Pancreas (tissue), 10 donors: ENCODE measurements around the gene ABCC10. TPM values are rescaled to one million over a fixed set of nuclear protein-coding genes. Genes with fewer than 3 reads are reported as not detected.
"Not testable (repeated sequence)": the region's sequence is repeated elsewhere in the genome, so short reads cannot be mapped to it uniquely, and the experiment has no call there.

Experiments used
- ATAC-seq, 4 donors: fragments of 200-7000 bp; cut with Tn5 transposase; one replicate each; pipeline versions ENCODE4 v1.8.0 to v1.9.1; 2020; ENCODE audit warnings: mild to moderate bottlenecking in 4 of 4, moderate library complexity in 4 of 4
- DNase-seq, 6 donors: peaks; one replicate each; pipeline ENCODE4 v3.0.0-alpha.2; 2020
- FAIRE-seq: peaks from 2 replicates; lab custom pipeline; 2012; peaks lifted over from hg19 to GRCh38; lab: Jason Lieb, UNC
- H3K27ac ChIP-seq, 4 donors: fragments of 200-600 bp; sonication (generic); 1 replicate in 3 of 4; 2 replicates in 1 of 4; pipeline versions ENCODE4 v1.5.0 to v1.8.0; 2020
- H3K27me3 ChIP-seq, 4 donors: fragments of 200-600 bp; one replicate each; pipeline ENCODE4 v1.8.0; 2021
- H3K36me3 ChIP-seq, 3 donors: fragments of 200-600 bp; sonication (generic) in 1 of 3; one replicate each; pipeline versions ENCODE4 v1.5.0 to v1.8.0; 2020 to 2021
- H3K4me1 ChIP-seq, 3 donors: fragments of 200-600 bp; one replicate each; pipeline ENCODE4 v1.8.0; 2021
- H3K4me3 ChIP-seq, 4 donors: fragments of 200-600 bp; sonication (generic) in 2 of 4; one replicate each; pipeline versions ENCODE4 v1.5.0 to v1.8.0; 2020 to 2021
- H3K9me3 ChIP-seq, 4 donors: fragments of 200-600 bp; one replicate each; pipeline ENCODE4 v1.8.0; 2021
- CTCF ChIP-seq, 4 donors: fragments of 200-600 bp; sonication (generic) in 3 of 4; IDR thresholded peaks; one replicate each; pipeline versions ENCODE4 v1.5.0 to v1.8.0; 2021; ENCODE audit warnings: antibody characterized with exemption in 4 of 4
- WGBS, 2 donors: extraction: QIAGEN DNeasy Blood & Tissue Kit; methylation state at CpG; one replicate each; pipeline ENCODE4 v1.1.7; 2013; 5-methylcytosine and 5-hydroxymethylcytosine counted together
- intact Hi-C, 3 donors: fragments of 100-400 bp; cut with DNase I; formaldehyde crosslinking; loops; one replicate each; pipeline versions ENCODE4 v1.11.1 to v1.14.2; 2022
- polyA plus RNA-seq, 2 donors: library from polyadenylated mRNA; stranded (reverse); fragments of 200-250 nt; gene quantifications; one replicate each; pipeline ENCODE4 v1.2.3, GENCODE V29; 2013
- total RNA-seq, 6 donors: library from RNA; stranded (reverse); fragmentation: NEBNext Ultra II Directional in 4 of 6; extraction: Animal tissue kit (Norgen Biotek cat#: 25700) in 4 of 6; gene quantifications; one replicate each; pipeline versions ENCODE4 v1.2.1 to v1.2.4, GENCODE V29; 2021 to 2023
- donor health status: healthy with polysubstance abuse.
- donor health status: DM: no; HTN: no; CAD: no; lungs with moderate emphysema.
- donor health status: DM: no; HTN: no; CAD: no.
- donor health status: control.
- donor health status: control.
- donor health status: Bipolar disorder and iron deficiency.
- donor health status: DM: yes; HTN: yes; CAD: no.
- donor health status: DM: no; HTN: no; CAD: no.
- donor health status: DM: no; HTN: no; CAD: no.
- donor health status: DM: yes; HTN: yes; CAD: no.

Gene ABCC10
- total RNA-seq: 10 to 100 TPM; 14.0 to 21.8 (median 18.3) TPM
- 10 to 100 TPM; 40.1 to 54.8 TPM for polyA plus RNA-seq

GRCh38 chr6:43427406-43428111 is at the start of gene ABCC10:
TSS of gene ABCC10 (plus strand) at chr6:43427541. CDS start at chr6:43427979, 438 bp downstream.
- peak; percentile 57 for FAIRE-seq
- 0% methylated on average over 49 of the region's 49 CpGs for WGBS, 2 donors
- peak; percentile 94 to 99 (median 96) for DNase-seq
- Histone ChIP-seq H3K4me1 (peaks cover 6 to 10% (median 8%) of the 10 kb centered on the region in 3 donors), H3K36me3 (no peaks in the 10 kb centered on the region), H3K9me3 (no peaks in the 10 kb centered on the region), H3K27ac (peak within 1 kb of the TSS; percentile 73 to 83 (median 77)), H3K4me3 (peak within 1 kb of the TSS; percentile 48 to 97 (median 88)), H3K27me3 (no peaks in the 10 kb centered on the region)
- peak; percentile 96 to 99 (median 96) for ATAC-seq
- TF ChIP-seq CTCF (IDR thresholded peaks at IDR 0.05): peak in 2 of 4 donors; percentile 15 to 38
- intact Hi-C loops: no loop called here

GRCh38 chr6:43377710-43378229 is 49.6 kb upstream of the ABCC10 start:
- whole genome bisulfite sequencing, 2 donors: 36 to 37% methylated on average over 2 of the region's 2 CpGs
- Histone ChIP-seq H3K36me3 (no peaks in the 10 kb centered on the region), H3K9me3 (no peaks in the 10 kb centered on the region), H3K4me3 (no peak overlapping the region), H3K27ac (peak overlapping the region in 2 of 4 donors; percentile 22 to 54), H3K4me1 (peaks cover 0 to 15% (median 0%) of the 10 kb centered on the region in 3 donors), H3K27me3 (no peaks in the 10 kb centered on the region)
- no peak for FAIRE-seq
- ATAC-seq: peak in 3 of 4 donors; percentile 48 to 81 (median 63)
- intact Hi-C loops: no loop called here
- TF ChIP-seq CTCF (IDR thresholded peaks at IDR 0.05): no peak
- DNase-seq: peak in 1 of 6 donors; percentile 25

- DNase-seq (no peak), ATAC-seq (no peak), FAIRE-seq (no peak)
- TF ChIP-seq CTCF (IDR thresholded peaks at IDR 0.05): no peak
- H3K4me1 ChIP-seq: peaks cover 0 to 13% (median 0%) of the 10 kb centered on the region in 3 donors
- no peaks in the 10 kb centered on the region for H3K9me3 ChIP-seq
- H3K27me3 ChIP-seq: no peaks in the 10 kb centered on the region
- no peaks in the 10 kb centered on the region for H3K36me3 ChIP-seq
- peak overlapping the region in 1 of 4 donors; percentile 54 for H3K27ac ChIP-seq
- intact Hi-C loops: no loop called here
- H3K4me3 ChIP-seq: no peak overlapping the region
- WGBS, 2 donors: 58 to 63% methylated on average over 3 of the region's 3 CpGs
Observed at GRCh38 chr6:43378631-43379030, 48.7 kb upstream of the ABCC10 start.

- WGBS, 2 donors: 89 to 96% methylated on average over 9 of the region's 9 CpGs
- FAIRE-seq, DNase-seq, H3K36me3 ChIP-seq, ATAC-seq, H3K27ac ChIP-seq, H3K4me1 ChIP-seq, H3K27me3 ChIP-seq, H3K4me3 ChIP-seq, intact Hi-C loops, H3K9me3 ChIP-seq: not testable (repeated sequence)
Observed at GRCh38 chr6:43380858-43381257, 46.5 kb upstream of the ABCC10 start.

GRCh38 chr6:43383021-43383667 is 44.2 kb upstream of the ABCC10 start:
- DNase-seq (no peak), ATAC-seq (no peak), FAIRE-seq (no peak)
- 85 to 86% methylated on average over 6 of the region's 6 CpGs for WGBS, 2 donors
- H3K4me3 ChIP-seq: no peak overlapping the region
- H3K4me1 ChIP-seq: peaks cover 0 to 3% (median 0%) of the 10 kb centered on the region in 3 donors
- H3K27ac ChIP-seq: no peak overlapping the region
- intact Hi-C loops: no loop called here
- no peaks in the 10 kb centered on the region for H3K36me3 ChIP-seq
- no peaks in the 10 kb centered on the region for H3K27me3 ChIP-seq
- no peak for TF ChIP-seq CTCF (IDR thresholded peaks at IDR 0.05)
- no peaks in the 10 kb centered on the region for H3K9me3 ChIP-seq
